HCT116 (cell line): ENCODE measurements around the gene SQSTM1. TPM values are rescaled to one million over a fixed set of nuclear protein-coding genes. Genes with fewer than 3 reads are reported as not detected.

Experiments used
- ATAC-seq: fragments of 200-7000 bp; cut with Tn5 transposase; 2 replicates; pipeline ENCODE4 v1.9.1; 2020; ENCODE audit warnings: mild to moderate bottlenecking, moderate library complexity
- BruUV-seq: library from RNA; stranded (reverse); fragments of 400-500 nt; replicated peaks from 2 replicates; lab custom pipeline; 2021; lab: Mats Ljungman, UMichigan
- CTCF ChIA-PET: fragments of 300-600 bp; sonication (Branson Sonifier 250); formaldehyde crosslinking; loops from one replicate; lab custom pipeline; 2021; ENCODE audit warnings: antibody characterized with exemption; lab: Charles Lee
- POLR2A ChIA-PET: fragments of 300-600, 350-600 bp; sonication (Branson Sonifier 250); formaldehyde crosslinking; loops from one replicate; lab custom pipeline; 2021; ENCODE audit warnings: antibody characterized with exemption; lab: Charles Lee
- RAD21 ChIA-PET, 2 experiments: fragments of 300-600 bp; sonication (Branson Sonifier 250); formaldehyde crosslinking; loops; one replicate each; lab custom pipeline; 2023; ENCODE audit warnings: low total read pairs in 2 of 2; ENCODE audit not compliant: uncharacterized antibody in 2 of 2, unreplicated experiment in 2 of 2, low non-redundant PET in 1 of 2; lab: Charles Lee
- DNase-seq: peaks from one replicate; pipeline ENCODE4 v3.0.0-alpha.2; 2010; ENCODE audit warnings: low read depth, low spot score
- H2AFZ ChIP-seq: fragments of 200-600 bp; shearing (Covaris generic), sonication (generic); 2 replicates; pipeline ENCODE4 v1.6.1; 2017; ENCODE audit warnings: low read depth, mixed run types, mixed read lengths, antibody characterized with exemption, low read length; ENCODE audit not compliant: poor library complexity, severe bottlenecking
- H3K27ac ChIP-seq: 2 replicates; pipeline ENCODE4 v1.5.1; 2012; ENCODE audit warnings: low read depth, low read length
- H3K27me3 ChIP-seq: fragments of 200-600 bp; sonication (generic); 2 replicates; pipeline ENCODE4 v1.6.1; 2016; ENCODE audit warnings: mixed run types, low read length, mixed read lengths; ENCODE audit not compliant: insufficient read depth
- H3K36me3 ChIP-seq, 2 experiments: fragments of 200-500 bp in 1 of 2; fragments of 200-600 bp in 1 of 2; sonication (Bioruptor generic) in 1 of 2; sonication (generic) in 1 of 2; 2 replicates each; pipeline versions ENCODE4 v1.5.1 to v1.6.1; 2014 to 2016; ENCODE audit warnings: low read length in 2 of 2, inconsistent platforms in 1 of 2, mixed read lengths in 1 of 2, mixed run types in 1 of 2; ENCODE audit not compliant: insufficient read depth in 2 of 2, control insufficient read depth in 1 of 2
- H3K4me1 ChIP-seq, 2 experiments: fragments of 200-600 bp in 1 of 2; sonication (generic) in 1 of 2; 2 replicates each; pipeline versions ENCODE4 v1.5.1 to v1.6.1; 2012 to 2017; ENCODE audit warnings: low read length in 2 of 2, inconsistent platforms in 1 of 2, mild to moderate bottlenecking in 1 of 2, mixed read lengths in 1 of 2, mixed run types in 1 of 2, moderate library complexity in 1 of 2; ENCODE audit not compliant: insufficient read depth in 2 of 2, control insufficient read depth in 1 of 2
- H3K4me2 ChIP-seq: fragments of 200-600 bp; sonication (generic); 2 replicates; pipeline ENCODE4 v1.6.1; 2017; ENCODE audit warnings: mixed run types, low read length, mixed read lengths
- H3K4me3 ChIP-seq, 2 experiments: fragments of 200-600 bp in 1 of 2; sonication (generic) in 1 of 2; replicated peaks in 1 of 2; 2 replicates each; pipeline ENCODE4 v1.5.1; 2011 to 2016; ENCODE audit warnings: low read length in 2 of 2, control low read depth in 1 of 2, low read depth in 1 of 2, mild to moderate bottlenecking in 1 of 2, mixed read lengths in 1 of 2, mixed run types in 1 of 2
- H3K79me2 ChIP-seq: fragments of 200-600 bp; sonication (generic); 2 replicates; pipeline ENCODE4 v1.6.1; 2017; ENCODE audit warnings: mild to moderate bottlenecking, mixed run types, low read length, moderate library complexity, mixed read lengths; ENCODE audit not compliant: insufficient read depth
- H3K9ac ChIP-seq: fragments of 200-600 bp; sonication (generic); 2 replicates; pipeline ENCODE4 v1.6.1; 2016; ENCODE audit warnings: low read length, mixed read lengths
- H3K9me2 ChIP-seq: fragments of 200-600 bp; sonication (generic), shearing (Covaris generic); 2 replicates; pipeline ENCODE4 v1.6.1; 2017; ENCODE audit warnings: mixed run types, mild to moderate bottlenecking, moderate library complexity; ENCODE audit not compliant: insufficient read depth
- H3K9me3 ChIP-seq, 2 experiments: fragments of 200-500 bp in 1 of 2; fragments of 200-600 bp in 1 of 2; sonication (Bioruptor generic) in 1 of 2; sonication (generic) in 1 of 2; 2 replicates each; pipeline ENCODE4 v1.6.1; 2014 to 2017; ENCODE audit warnings: low read length in 2 of 2, mixed read lengths in 2 of 2, inconsistent platforms in 1 of 2, low read depth in 1 of 2, mild to moderate bottlenecking in 1 of 2, mixed run types in 1 of 2, moderate library complexity in 1 of 2; ENCODE audit not compliant: control insufficient read depth in 1 of 2, insufficient read depth in 1 of 2
- H4K20me1 ChIP-seq: fragments of 200-600 bp; sonication (generic), shearing (Covaris generic); 2 replicates; pipeline ENCODE4 v1.6.1; 2017; ENCODE audit warnings: mixed run types, mild to moderate bottlenecking, moderate library complexity; ENCODE audit not compliant: insufficient read depth
- CBX3 ChIP-seq: IDR thresholded peaks from 2 replicates; pipeline ENCODE4 v1.6.1; 2012; ENCODE audit warnings: low read depth
- EGR1 ChIP-seq: IDR thresholded peaks from 2 replicates; pipeline ENCODE4 v1.6.1; 2012; ENCODE audit warnings: low read depth
- ELF1 ChIP-seq: IDR thresholded peaks from 2 replicates; pipeline ENCODE4 v1.6.1; 2012; ENCODE audit warnings: low read depth, borderline replicate concordance
- FOSL1 ChIP-seq: IDR thresholded peaks from 2 replicates; pipeline ENCODE4 v1.6.1; 2012; ENCODE audit warnings: low read depth
- JUND ChIP-seq: IDR thresholded peaks from 2 replicates; pipeline ENCODE4 v1.6.1; 2012
- POLR2AphosphoS5 ChIP-seq: IDR thresholded peaks from 2 replicates; pipeline ENCODE4 v1.6.1; 2011; ENCODE audit warnings: mild to moderate bottlenecking, low read depth, low read length, moderate library complexity
- SIN3A ChIP-seq: IDR thresholded peaks from 2 replicates; pipeline ENCODE4 v1.6.1; 2012; ENCODE audit warnings: low read depth
- TCF7L2 ChIP-seq: IDR thresholded peaks from 2 replicates; pipeline ENCODE4 v1.7.0; 2011; ENCODE audit warnings: borderline replicate concordance, inconsistent platforms; ENCODE audit not compliant: insufficient read depth, insufficient read length; ENCODE audit errors: extremely low read depth
- YY1 ChIP-seq: IDR thresholded peaks from 2 replicates; pipeline ENCODE4 v1.6.1; 2011; ENCODE audit warnings: low read length, low read depth, moderate library complexity, mild to moderate bottlenecking; ENCODE audit not compliant: insufficient replicate concordance; ENCODE audit errors: extremely low read depth
- ZNF274 ChIP-seq: fragments of 200-500 bp; sonication (Bioruptor generic); IDR thresholded peaks from 2 replicates; pipeline ENCODE4 v1.6.1; 2014; ENCODE audit warnings: mild to moderate bottlenecking, low read depth, low read length, inconsistent platforms
- intact Hi-C: fragments of 100-400 bp; cut with micrococcal nuclease; formaldehyde crosslinking; loops from 2 replicates; pipeline ENCODE4 v1.10.0; 2022
- total RNA-seq: library from RNA; stranded (reverse); gene quantifications from one replicate; pipeline ENCODE4 v1.2.1, GENCODE V29; 2021; ENCODE audit not compliant: unreplicated experiment
- TF ChIP-seq, protein P1 (sequence below): IDR thresholded peaks from 2 replicates; pipeline ENCODE4 v1.6.1; 2012

The SQSTM1 gene
- total RNA-seq, 1 experiment from 2014 or later: 299 TPM

GRCh38 chr5:179840321-179840720 lies 19.6 kb downstream of the SQSTM1 start (continued):
- TF ChIP-seq YY1 (no peak), ZNF274 (no peak), ELF1 (no peak), CBX3 (no peak), SIN3A (no peak), FOSL1 (no peak), EGR1 (no peak), TCF7L2 (no peak), POLR2AphosphoS5 (no peak)
- TF ChIP-seq, protein P1, sequence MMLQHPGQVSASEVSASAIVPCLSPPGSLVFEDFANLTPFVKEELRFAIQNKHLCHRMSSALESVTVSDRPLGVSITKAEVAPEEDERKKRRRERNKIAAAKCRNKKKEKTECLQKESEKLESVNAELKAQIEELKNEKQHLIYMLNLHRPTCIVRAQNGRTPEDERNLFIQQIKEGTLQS: no peak

DNA sequence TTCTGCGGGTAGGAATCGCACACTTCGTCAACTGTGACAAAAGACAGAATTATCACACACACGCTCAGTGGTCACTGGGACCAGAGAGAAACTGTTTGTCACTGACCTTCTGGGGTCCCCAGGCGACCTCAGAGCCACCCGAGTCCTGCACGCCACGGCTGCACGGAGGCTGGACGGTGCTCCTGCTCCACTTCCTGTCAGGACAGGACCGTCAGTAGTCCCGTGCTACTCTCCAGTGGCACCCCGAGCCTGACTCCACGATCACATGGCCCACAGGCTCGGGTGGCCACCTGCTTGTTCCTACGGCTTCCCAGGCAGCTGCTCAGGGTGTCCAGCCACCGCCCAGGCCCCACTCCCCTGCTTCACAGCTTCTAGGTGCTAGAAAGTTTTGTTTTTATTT lies 20.1 kb downstream of the SQSTM1 start:
- Histone ChIP-seq H3K9ac (no peak overlapping the region), H3K9me3 (no peaks in the 10 kb centered on the region; a peak in 1 of 4 replicates), H3K36me3 (peaks cover 20 to 28% of the 10 kb centered on the region in 2 experiments; a peak in 3 of 4 replicates), H3K4me3 (no peak overlapping the region), H3K4me2 (no peak overlapping the region), H3K27me3 (no peaks in the 10 kb centered on the region), H4K20me1 (peaks cover 4% of the 10 kb centered on the region; the same call in 1 of the 2 replicates), H3K79me2 (no peaks in the 10 kb centered on the region), H2AFZ (no peak overlapping the region), H3K27ac (no peak overlapping the region), H3K9me2 (no peaks in the 10 kb centered on the region), H3K4me1 (no peaks in the 10 kb centered on the region)
- ChIA-PET CTCF (no interaction called here), POLR2A (no interaction called here), RAD21 (no interaction called here)
- no TSS peak for BruUV-seq
- TF ChIP-seq FOSL1: no peak
- no peak for TF ChIP-seq SIN3A
- TF ChIP-seq JUND: no peak
- ATAC-seq (no peak), DNase-seq (no peak)
- intact Hi-C loops: no loop called here
